SK-N-DZ (cell line): Measurements from ENCODE around the gene DACH1.

Experiments
- DNase-seq: peaks from one replicate; pipeline ENCODE4 v3.0.0-alpha.2; 2015; ENCODE audit warnings: low spot score

Gene DACH1

GRCh38 chr13:71408416-71408815 is 458.6 kb downstream of the DACH1 start:
- DNase-seq: no peak

- DNase-seq: no peak
These were observed 467.3 kb downstream of the DACH1 start for GRCh38 chr13:71399631-71400215.

GRCh38 chr13:71396149-71396548 is 470.9 kb downstream of the DACH1 start:
- DNase-seq: no peak

GRCh38 chr13:71395053-71395452 is 472.0 kb downstream of the DACH1 start:
- no peak for DNase-seq

- no peak for DNase-seq
These were observed 472.8 kb downstream of the DACH1 start for GRCh38 chr13:71394176-71394575.
